Measurements from ENCODE around the gene UVRAG.

The UVRAG gene

DNA sequence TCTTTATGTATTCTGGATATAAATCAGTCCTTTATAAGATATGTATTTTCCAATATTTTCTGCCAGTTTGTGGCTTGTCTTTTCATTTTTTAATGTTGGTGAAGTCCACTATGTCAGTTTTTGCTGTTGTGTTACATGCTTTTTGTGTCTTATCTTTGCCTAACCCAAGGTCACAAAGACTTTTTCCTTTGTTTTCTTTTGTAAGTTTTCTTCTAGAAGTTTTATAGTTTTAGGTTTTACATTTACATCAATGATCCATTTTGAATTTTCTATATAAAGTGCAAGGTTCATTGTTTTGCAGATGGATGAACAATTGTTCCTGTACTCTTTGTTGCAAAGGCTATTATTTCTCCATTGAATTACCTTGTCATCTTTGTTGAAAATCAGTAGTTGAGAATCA lies 69.3 kb downstream of the UVRAG start:
- no peak for DNase-seq

DNA sequence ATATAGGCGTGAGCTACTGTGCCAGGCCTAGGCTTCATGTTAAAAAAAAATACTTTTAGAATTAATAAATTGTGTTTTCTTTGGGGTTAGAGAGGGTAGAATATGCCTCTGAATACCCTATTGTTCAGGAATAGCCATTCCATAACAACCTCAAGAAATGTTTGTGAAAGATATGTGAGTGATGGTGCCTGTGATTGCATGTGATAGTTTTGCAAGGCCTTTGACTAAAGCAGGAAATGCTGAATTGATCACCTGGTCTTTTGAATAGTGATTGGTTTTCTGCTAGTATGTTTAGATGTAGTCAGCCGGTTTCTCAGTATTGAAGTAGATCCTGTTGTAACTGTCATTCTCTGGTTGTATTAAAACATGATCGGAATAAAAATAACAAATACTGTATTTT lies 73.4 kb downstream of the UVRAG start:
- DNase-seq: no peak

DNA sequence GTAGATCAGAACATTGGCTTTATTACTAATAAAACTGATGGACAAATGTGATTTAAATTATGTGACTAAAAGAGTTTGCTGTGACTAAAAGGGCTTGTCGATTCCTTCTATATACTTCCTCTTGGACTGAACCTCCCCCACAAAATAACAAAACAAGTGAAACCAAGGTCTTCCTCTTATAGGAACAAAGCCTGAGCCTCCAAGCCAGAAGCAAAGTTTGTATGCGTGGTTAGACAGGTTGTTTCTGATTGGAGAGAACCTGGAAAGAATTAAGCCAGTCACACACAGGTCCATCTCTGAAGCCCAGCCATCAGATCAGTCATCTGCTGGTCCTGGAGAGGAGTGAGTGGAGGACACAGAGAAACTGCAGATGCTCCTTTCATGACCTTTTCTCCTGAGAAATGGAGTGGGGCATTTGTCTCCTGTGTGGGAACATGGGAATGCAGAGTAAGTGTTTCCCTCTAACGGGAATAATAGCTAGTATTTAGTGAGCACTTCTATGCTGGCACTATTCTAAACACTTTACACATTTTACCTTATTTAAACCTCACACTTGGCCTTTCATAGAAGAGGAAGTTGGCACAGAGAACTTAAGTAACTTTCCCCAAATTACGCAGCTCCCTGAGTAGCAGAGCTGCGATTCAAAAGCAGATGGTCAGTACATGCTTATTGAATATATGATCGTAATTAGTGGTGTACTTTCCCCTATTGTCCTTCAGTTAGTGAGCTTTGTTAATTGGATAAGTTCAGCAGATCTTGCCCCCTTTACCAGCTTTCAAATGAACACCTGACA lies 77.1 kb downstream of the UVRAG start:
- no peak for DNase-seq

DNA sequence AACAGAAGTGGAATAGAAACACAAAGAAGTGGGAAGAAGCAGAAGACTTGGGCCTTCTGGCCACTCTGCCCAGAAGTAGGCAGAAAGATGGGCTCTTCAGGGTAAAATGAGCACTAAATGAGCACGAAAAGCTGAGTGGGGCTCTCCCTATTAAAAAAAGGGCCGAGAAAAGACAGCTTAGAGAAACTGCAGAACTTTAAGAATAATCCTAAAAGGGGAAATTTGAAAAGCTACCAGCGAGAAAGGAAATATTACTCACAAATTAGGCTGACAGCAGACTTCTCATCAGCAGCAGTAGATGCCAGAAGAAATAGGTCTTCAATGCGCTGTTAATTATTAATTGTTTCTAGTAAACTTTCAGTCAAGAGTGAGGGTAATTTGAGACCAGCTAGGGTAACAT lies 78.2 kb downstream of the UVRAG start:
- no peak for DNase-seq

DNA sequence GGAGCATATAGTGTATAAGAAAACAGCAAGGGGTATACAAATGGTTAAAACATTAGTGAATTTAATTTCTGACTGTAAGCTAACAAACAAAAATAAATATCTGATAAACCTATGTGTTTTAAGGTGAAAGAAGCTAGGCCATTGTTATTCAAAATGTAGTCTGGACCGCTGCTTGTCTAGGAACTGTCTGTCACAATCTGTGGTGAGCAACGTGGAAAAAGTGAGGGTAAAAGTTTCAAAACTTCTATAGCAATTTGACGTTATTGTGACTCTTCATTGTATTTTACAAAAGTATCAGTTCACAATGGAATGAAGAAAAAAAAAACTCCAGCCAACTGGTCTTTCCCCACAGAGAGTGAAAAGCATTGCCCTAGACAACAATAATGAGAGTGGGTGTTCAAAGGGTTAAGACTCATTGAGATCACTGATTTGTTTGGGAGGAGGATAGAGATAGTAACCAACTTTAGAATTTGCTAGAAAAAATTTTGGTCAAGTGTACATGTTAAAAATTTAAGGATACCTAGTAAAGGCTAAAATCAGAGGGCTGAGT lies 79.1 kb downstream of the UVRAG start:
- DNase-seq: no peak

DNA sequence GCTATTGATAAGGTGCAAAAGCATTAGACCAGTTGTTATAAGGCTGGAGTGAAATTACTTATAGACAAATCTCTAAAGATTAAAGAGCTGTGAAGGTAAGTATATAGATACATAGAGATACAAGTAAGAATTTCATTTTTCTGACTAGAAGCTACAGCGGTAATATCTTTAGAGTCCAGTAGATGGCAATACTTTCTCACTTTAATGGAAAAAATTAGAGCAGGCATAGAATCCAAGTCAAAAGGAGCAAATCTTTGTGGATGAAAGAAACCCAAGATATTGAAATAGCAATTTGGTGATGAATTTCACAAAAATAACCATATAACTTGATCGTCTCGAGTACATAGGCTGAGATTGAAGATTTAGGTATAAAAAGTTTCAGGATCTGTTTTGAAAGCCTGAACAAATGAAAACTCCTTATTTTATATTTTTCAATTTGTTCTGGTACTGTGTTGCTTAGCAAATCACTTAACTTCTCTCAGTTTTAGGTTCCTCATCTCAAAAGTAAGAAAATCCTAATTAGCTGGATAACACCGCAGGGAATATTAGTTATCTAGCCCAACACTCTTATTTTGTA lies 81.9 kb downstream of the UVRAG start:
- peak; percentile 36 for DNase-seq

DNA sequence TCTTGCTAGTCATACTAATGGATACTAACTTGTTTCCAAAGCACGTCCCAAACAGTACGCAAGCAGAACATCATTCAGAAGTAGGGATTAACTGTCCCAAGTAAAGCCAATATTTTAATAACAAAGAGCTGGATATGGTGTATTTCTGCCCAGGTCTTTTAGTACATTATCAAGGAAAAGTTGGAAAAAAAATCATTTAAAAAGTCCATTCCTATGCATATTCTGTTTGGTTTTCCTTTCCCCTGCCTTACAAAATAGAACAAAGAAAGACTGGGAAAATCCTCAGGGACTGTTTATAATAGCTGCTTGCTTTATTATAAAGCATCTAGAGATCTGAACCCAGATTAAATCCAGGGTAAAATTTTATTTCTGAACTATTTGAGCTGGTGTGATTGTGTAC lies 83.9 kb downstream of the UVRAG start:
- DNase-seq: no peak

DNA sequence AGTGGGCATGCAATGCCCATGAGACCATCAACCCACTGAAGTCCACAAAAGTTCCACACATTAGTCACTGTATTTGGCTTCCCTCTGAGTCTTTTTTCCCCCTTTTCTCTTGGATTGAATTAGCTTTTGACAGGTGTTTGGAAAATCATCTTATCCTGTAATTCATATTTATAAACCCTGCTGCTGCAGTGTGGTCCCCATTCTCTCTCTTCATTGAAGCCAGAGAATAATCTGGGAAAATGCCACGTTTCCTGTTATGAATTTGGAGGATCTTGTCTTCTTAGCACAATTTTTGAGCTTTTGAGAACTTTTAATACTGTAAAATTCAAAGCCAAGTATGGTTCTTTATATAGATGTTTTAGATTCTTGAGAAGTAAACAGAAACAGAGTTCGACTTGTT lies 84.8 kb downstream of the UVRAG start:
- no peak for DNase-seq

DNA sequence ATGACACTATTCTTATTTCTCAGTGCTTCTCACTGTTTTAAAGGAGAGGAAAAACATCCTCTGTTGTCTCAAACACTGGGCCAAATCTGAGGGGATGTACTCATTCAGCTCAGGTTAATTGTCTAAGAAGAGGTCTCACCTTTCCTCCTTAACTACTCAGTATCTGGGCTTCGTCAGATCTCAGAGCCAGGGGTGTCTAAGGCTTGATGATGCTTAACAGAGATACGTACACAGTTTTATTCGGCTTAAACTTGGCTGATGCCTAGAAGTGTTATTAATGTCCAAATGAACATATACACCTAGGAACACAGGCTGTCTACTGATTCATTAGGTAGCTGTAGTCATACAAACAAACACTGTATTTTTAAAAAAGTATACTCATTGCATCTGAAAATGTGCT lies 85.8 kb downstream of the UVRAG start:
- no peak for DNase-seq

DNA sequence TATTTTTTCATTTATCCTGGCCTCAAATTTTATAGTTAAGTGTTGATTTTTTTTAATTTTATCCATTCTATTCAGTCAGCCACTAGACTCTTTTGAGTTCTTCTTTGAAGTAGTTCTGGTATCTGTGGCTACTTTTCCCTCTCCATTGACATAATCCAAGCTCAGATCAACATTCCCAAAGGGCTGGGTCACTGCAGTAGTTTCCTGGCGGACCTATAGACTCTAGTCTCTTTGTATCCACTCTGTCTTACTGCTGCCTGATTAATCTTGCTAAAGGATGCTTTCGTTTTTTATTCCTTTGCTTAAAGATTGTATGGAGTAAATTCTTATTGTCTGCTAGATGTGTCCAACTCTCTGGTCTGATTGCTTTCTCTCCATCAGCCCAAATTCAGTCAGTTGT lies 87.6 kb downstream of the UVRAG start:
- no peak for DNase-seq

DNA sequence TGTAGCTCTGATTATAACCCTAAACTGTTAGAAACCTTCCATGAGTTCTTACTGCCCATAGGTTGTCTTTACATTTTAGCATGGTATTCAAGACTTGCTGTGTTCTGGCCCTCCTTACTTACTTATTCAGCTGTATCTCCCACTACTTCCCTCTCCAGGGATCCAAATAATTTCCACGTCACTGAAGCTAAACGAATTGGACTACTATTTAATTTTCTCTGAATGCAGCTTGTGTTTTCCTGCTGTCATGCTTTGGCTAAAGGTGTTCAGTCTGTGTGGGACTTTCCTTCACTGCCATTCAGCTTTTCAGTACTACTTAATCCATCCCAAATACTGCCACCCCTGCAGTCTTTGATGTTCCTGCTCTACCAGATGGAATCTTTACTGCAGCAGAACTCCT lies 88.3 kb downstream of the UVRAG start:
- no peak for DNase-seq

DNA sequence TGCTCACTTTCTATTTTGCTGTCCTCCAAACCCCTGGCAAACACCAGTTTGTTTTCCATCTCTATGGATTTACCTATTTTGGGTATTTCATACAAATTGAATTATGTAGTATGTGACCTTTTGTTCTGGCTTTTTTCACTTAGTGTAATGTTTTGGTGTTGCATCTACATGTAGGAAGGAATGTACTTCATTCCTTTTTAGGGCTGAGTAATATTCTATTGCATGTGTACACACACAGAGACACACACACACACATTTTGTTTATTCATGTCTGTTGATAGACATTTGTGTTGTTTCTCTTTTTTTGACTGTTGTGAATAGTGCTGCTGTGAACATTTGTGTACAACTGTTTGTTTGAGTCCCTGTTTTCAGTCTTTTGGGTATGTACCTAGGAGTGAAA lies 90.4 kb downstream of the UVRAG start:
- no peak for DNase-seq

DNA sequence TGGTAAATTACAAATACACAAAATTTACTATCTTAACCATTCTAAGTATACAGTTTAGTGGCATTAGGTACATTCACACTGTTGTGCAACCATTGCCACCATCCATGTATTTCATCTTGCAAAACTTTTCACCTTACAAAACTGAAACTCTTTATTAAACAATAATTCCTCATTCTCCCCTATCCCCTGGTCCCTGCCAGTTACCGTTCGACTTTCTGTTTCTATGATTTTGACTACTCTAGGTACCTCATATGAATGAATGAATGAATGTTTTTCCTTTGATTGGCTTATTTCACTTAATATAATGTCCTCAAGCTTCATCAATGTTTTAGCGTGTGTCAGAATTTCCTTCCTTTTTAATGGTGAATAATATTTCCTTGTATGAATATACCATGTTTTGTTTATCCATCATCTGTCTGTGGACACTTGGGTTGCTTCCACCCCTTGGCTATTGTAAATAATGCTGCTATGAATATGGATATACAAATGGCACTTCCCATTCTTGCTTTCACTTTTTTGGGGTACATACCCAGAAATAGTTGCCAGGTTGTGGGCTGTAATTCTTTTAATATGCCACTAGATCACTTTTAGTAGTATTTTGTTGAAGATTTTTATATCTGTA lies 93.0 kb downstream of the UVRAG start:
- DNase-seq: no peak

DNA sequence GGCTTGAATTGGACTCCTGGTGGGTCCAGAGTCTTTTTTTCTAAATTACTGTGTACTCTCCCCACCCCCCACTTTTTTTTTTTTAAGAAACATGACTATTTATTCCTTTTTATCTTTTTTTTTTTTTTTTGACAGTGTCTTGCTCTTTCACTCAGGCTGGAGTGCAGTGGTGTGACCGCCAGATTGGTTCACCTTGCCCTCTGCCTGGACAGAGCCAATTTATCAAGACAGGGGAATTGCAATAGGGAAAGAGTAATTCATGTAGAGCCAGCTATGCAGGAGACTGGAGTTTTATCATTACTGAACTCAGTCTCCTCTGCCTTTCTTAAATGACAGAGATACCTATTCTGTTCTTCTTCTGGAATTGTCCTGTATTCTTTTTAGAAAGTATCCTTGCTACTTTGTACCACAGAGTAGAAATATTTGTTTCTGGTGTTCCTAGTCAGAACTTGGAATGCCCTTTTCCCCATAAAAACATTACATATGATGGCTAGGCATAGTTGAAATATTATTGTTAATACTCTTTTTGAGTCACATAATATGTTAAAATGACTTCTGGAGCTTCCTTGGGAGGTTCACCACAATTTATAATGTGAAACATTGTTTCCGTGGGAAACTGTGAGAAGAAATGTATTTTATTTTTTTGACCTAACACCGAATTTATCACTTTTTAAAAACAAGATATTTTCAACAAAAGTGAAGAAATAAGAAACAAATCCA lies 95.6 kb downstream of the UVRAG start:
- DNase-seq: no peak

DNA sequence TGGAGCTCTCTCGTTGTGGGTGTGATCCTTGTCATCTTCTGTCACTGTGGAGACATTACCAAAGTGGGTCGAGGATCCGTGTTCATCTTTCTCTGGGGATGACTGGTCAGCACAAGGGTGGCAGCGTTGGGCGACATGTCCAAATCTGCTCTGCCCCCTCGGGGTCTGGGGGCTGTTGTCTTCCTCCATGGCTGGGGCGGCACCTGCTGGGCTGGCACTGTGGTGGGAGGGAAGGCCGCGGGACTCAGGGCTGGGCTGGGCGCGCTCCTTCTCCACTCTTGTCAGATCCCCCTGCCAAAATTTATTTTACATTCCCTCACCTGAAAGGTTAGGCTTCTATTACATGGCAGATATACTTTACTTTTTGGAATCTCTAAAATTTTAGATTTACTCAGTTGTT lies 96.4 kb downstream of the UVRAG start:
- no peak for DNase-seq

DNA sequence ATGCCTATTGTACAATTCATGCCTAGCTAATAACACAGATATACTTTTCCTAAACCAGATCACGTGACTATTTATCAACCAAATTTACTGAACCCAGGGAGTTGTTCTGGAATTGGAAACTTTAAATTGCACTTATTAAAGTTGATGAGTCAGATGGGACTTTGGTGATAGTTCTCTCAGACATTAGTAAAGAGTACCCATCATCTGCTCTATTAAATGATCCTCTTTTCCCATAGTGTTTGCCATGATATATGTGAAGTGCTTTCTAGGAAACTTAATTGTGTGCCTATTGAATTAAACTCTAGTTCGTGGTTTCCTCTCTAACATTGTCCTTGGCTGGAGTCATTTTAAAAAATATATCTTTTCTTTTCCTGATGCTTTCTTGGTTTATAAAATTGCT lies 99.0 kb downstream of the UVRAG start:
- DNase-seq: no peak

DNA sequence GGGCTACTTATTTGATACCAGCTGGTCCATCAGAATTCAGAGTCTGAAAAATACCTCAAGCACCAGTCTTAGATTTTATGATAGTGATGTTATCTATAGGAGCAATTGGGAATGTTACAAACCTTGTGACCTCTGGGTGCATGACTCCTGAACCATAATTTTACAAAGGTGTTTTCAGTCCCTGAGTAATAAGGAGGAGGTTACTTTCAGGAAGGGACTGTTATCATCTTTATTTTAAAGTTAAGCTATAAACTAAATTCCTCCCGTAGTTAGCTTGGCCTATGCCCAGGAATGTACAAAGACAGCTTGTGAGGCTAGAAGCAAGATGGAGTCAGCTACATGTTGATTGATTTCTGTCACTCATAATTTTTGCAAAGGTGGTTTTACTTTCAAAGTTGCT lies 101.9 kb downstream of the UVRAG start:
- no peak for DNase-seq

DNA sequence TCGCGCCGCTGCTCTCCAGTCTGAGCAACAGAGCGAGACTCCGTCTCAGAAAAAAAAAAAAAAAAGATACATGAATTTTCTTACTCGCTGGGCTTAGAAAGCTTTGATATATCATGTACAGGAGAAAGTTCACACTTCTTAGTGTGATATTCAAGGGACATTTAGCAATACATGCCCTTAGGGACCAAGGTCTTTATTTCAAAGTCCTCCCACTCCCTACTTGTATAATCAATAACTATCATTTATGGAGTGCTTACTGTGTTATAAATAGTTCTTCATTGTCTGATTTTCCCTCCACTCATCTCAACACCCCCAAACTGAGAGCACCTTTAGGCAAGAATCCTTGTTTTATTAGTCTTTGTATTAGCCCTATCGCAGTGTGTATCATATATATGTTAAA lies 103.3 kb downstream of the UVRAG start:
- no peak for DNase-seq

DNA sequence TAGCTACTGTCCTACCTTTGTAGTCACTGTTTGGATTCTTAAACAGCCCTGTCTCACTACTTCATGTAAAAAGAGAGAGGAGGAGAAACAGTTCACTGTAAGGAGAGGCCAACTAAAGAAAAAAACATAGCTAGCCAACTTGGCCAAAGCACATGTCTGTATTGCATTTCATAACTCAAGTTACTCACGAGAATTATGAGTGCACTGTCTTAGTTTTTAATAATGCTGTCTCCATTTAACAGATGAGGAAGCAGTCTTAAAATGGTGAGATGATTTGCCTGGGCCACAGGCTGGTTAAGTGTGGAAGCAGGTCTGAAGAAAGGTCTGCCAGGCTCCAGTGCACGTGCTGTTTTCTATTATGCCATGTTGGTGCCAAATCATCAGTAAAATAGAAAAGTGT lies 104.5 kb downstream of the UVRAG start:
- DNase-seq: no peak

DNA sequence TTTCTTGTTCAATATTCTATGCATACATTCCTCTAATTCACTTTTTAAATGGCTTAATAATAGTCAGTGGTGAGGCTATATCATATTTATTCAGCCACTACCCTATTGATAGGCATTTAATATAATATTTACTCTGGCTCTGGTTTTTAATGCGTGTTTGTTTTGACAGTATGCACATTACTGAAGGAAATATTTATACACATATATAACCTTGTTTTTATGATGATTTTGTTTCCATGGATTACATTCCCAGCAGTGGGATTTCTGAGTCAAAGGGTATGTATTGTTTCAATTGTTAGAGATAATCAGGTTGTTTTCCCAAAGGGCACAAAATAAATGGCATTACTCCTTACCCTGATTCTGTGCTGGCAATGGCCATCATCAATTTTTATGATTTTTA lies 105.8 kb downstream of the UVRAG start:
- DNase-seq: no peak

DNA sequence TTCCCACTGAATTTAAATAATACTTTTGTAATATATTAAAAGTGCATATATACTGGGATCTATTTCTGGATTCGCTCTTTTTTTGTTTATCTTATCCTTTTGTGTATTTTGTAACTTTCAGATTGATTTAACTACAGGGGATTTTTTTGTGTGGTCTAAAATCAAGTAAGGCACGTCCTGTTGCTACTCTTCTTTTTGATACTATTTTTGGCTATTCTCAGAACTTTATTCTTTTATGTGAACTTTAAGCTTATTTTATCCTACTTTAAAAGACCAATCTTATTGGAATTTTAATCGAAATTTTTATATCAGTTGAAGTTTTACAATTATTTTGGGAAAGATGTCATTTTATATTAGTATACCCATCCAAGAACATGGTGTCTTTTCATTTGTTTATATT lies 106.8 kb downstream of the UVRAG start:
- DNase-seq: no peak

DNA sequence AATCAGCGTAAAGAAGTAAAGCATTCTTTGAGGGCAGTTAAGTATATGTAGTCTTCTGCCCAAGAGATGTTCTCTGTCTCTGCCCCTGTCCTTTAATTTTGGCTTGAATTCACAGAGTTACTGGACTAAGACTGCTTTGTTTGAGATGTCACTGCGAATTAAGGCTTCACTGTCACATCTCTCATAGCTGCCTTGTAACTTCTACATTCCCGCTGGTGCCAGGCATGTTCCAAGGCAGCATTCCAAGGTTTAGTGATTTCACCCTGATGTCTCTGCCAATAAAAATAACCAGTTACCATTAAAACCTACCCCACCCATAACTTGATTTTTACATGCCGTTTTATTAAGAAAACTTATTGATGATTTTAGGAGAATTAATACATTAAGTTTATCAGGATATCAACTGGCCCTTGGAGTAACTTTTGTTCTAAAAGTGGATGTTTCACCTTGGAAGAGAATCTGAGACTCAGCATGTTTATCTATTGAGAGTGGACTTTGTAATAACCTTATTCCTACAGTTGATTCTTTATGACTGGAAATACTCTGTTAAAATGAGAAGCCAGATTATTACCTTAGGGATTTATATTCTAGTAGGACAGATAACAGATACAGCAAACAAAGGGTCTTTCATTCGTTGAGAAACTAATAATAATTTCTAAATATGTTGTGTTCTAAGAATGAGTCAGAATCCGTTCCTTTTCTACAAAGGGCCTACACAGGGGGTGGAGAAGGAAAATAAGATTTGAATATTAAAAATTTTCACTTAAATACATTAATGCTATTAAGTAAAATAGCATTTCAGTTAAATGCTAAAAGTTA lies 110.2 kb downstream of the UVRAG start:
- DNase-seq: no peak

DNA sequence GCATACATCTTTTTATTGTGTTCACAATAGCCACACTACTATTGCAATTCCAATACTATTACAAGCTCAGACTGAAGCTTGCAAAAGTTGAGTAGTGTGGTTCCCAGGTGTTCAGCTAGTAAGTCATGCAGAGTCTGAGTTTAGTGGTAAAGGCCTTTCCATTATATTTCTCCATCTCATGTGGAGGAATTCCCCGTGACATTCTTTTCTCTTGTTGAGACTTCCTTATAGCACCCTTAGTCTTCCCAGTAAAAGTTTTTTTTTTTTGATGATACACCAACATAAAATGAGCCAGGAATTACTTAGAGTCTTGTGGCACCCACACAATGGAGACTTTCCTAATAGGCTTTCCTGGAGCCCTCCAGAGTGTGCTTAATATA lies 110.8 kb downstream of the UVRAG start:
- DNase-seq: no peak
